ENCODE measurements around the gene SLC16A8. TPM values are rescaled to one million over a fixed set of nuclear protein-coding genes. Genes with fewer than 3 reads are reported as not detected.
A peak's percentile ranks its signal among the peaks of the same experiment; 100 is the strongest.

SLC16A8 gene
- total RNA-seq, 1 donor from 2014 or later: not detected

DNA sequence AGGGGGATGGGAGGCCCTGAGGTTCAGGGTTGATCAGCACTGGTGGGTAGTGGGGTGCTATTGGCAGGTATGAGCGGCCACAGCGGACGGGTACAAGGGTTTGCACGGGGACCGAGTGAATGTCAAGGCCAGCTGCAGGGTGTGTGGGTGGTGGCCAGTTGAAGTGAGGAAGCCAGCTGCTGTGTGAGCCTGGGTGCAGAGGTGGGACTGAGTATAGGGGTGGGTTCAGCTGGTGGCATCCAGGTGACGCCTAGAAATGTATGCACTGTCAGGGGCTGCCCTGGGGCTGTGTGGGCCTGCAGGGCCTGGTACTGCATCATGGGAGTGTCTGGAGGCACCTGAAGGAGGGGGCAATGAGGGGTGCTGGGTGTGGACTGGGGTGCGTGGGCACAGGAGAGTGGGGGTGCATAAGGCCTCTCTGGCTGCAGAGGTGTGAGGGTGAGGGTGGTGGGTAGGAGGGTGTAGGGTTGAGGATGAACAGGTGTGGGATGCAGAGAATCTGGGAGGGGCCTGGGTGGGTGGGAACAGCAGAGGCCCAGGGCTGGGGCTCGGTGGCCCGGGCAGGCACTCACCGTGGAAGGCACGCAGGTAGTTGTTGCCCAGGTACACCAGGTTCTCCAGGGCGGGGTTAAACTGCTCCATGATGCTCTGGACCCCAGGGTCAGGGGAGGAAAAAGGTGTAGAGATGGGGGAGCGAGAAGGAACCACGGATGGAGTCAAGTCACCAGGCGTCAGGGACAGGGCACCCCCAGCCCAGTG lies 24.8 kb upstream of the SLC16A8 start:
- no peak for DNase-seq
- Mint-ChIP-seq H3K27me3 (ENCODE audit: unreplicated experiment) (peaks cover 7% of the 10 kb centered on the region), H3K4me3 (ENCODE audit: unreplicated experiment) (no peak overlapping the region), H3K4me1 (ENCODE audit: low read depth, unreplicated experiment) (peaks cover 11% of the 10 kb centered on the region), H3K27ac (ENCODE audit: unreplicated experiment) (no peak overlapping the region), H3K9me3 (ENCODE audit: unreplicated experiment) (peaks cover 3% of the 10 kb centered on the region), H3K36me3 (ENCODE audit: unreplicated experiment) (no peaks in the 10 kb centered on the region)
- TF ChIP-seq, protein P1, sequence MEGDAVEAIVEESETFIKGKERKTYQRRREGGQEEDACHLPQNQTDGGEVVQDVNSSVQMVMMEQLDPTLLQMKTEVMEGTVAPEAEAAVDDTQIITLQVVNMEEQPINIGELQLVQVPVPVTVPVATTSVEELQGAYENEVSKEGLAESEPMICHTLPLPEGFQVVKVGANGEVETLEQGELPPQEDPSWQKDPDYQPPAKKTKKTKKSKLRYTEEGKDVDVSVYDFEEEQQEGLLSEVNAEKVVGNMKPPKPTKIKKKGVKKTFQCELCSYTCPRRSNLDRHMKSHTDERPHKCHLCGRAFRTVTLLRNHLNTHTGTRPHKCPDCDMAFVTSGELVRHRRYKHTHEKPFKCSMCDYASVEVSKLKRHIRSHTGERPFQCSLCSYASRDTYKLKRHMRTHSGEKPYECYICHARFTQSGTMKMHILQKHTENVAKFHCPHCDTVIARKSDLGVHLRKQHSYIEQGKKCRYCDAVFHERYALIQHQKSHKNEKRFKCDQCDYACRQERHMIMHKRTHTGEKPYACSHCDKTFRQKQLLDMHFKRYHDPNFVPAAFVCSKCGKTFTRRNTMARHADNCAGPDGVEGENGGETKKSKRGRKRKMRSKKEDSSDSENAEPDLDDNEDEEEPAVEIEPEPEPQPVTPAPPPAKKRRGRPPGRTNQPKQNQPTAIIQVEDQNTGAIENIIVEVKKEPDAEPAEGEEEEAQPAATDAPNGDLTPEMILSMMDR (IDR thresholded peaks at IDR 0.05; ENCODE audit: partially characterized antibody, unreplicated experiment): no peak

DNA sequence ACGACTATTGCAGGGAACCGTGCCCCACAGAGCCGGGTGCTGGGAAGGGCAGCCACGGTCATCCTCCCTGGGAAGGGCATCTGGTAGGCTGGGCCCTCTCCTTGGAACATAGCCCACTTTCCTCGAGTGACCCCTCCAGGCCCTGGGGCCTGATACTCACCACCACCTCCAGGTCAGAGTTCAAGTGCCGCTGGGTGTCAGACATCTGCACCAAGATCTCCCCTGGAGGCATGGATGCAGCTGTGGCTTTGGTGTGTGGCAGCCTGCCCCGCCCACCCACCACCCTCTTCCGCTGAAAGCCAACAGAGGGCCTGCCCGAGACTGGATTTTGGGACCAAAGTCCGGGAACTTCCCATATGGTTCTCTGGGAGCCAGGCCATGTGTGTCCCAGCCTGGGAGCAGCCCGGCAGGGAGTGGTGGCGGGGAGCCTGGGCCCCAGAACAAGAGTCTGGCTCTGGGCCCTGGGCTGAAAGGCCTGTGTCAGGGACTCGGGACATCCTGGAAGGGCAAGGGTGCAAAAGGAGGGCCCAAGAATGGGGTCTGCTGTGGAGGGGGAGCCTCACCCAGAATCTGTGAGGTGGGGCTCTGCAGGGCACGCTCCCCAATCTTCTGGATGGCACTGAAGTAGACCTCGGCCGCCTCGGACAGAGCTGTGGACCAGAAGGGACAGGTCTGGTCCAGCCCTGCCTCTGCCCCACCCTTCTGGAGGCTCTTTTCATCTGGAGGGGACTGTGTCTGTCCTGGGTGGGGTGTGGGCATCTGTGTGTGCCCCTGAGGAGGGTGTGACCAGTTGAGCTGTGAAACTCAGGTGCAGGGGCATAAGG lies 23.9 kb upstream of the SLC16A8 start:
- DNase-seq: no peak
- Mint-ChIP-seq H3K27me3 (ENCODE audit: unreplicated experiment) (peaks cover 7% of the 10 kb centered on the region), H3K4me3 (ENCODE audit: unreplicated experiment) (no peak overlapping the region), H3K9me3 (ENCODE audit: unreplicated experiment) (peaks cover 3% of the 10 kb centered on the region), H3K36me3 (ENCODE audit: unreplicated experiment) (no peaks in the 10 kb centered on the region), H3K4me1 (ENCODE audit: low read depth, unreplicated experiment) (peaks cover 12% of the 10 kb centered on the region), H3K27ac (ENCODE audit: unreplicated experiment) (peak overlapping the region; percentile 55)
- TF ChIP-seq, protein P1 (IDR thresholded peaks at IDR 0.05; ENCODE audit: partially characterized antibody, unreplicated experiment): no peak

DNA sequence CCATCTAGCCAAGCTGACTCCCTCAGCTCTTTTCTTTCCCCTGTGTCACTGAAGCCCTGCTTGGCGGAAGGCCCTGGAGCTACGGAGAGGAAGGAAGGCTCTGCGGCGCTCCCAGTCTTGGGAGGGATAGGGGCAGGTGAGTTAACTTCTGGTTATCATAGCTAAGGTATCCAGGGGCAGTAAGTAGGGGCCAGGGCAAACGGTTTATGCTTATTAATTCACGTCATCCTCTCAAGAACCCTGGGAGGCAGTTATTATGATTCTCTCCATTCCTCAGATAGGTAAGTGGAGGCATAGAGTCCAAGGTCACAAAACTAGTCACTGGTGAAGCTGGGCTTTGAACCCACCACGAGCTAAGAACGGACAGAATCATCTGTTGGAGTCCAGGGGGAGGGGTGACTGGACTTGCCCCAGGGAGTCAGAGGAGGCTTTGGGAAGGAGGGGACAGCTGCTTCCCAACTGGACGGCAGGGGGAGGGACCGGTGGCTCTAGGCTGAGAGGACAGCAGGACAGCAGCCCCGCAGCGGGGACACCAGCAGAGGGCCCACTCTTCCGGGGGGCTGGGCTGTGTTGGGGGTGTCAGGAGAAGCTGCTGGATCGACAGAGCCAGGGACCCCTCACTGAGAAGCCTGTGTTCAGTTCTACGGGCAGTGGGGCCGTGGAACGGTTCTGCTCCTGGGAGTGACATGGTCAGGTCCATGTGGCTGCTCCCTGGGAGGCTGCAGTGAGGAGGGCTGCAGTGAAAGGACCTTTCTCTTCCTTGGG lies 23.0 kb upstream of the SLC16A8 start:
- H3K27ac Mint-ChIP-seq (ENCODE audit: unreplicated experiment): peak overlapping the region; percentile 64
- no peak overlapping the region for H3K4me3 Mint-ChIP-seq (ENCODE audit: unreplicated experiment)
- DNase-seq: no peak
- peaks cover 11% of the 10 kb centered on the region for H3K4me1 Mint-ChIP-seq (ENCODE audit: low read depth, unreplicated experiment)
- TF ChIP-seq, protein P1 (IDR thresholded peaks at IDR 0.05; ENCODE audit: partially characterized antibody, unreplicated experiment): no peak
- peaks cover 3% of the 10 kb centered on the region for H3K9me3 Mint-ChIP-seq (ENCODE audit: unreplicated experiment)
- peaks cover 5% of the 10 kb centered on the region for H3K27me3 Mint-ChIP-seq (ENCODE audit: unreplicated experiment)
- H3K36me3 Mint-ChIP-seq (ENCODE audit: unreplicated experiment): no peaks in the 10 kb centered on the region

- Mint-ChIP-seq H3K36me3 (ENCODE audit: unreplicated experiment) (no peaks in the 10 kb centered on the region), H3K27ac (ENCODE audit: unreplicated experiment) (no peak overlapping the region), H3K27me3 (ENCODE audit: unreplicated experiment) (peaks cover 8% of the 10 kb centered on the region), H3K4me3 (ENCODE audit: unreplicated experiment) (no peak overlapping the region), H3K4me1 (ENCODE audit: low read depth, unreplicated experiment) (peaks cover 9% of the 10 kb centered on the region), H3K9me3 (ENCODE audit: unreplicated experiment) (no peaks in the 10 kb centered on the region)
- TF ChIP-seq, protein P1 (IDR thresholded peaks at IDR 0.05; ENCODE audit: partially characterized antibody, unreplicated experiment): peak; percentile 33
- no peak for DNase-seq
These were observed 20.1 kb upstream of the SLC16A8 start for GRCh38 chr22:38104084-38104483.

Measured in glutamatergic neuron (in vitro differentiated cells).